ENCODE results near the gene KIDINS220.

The KIDINS220 gene

DNA sequence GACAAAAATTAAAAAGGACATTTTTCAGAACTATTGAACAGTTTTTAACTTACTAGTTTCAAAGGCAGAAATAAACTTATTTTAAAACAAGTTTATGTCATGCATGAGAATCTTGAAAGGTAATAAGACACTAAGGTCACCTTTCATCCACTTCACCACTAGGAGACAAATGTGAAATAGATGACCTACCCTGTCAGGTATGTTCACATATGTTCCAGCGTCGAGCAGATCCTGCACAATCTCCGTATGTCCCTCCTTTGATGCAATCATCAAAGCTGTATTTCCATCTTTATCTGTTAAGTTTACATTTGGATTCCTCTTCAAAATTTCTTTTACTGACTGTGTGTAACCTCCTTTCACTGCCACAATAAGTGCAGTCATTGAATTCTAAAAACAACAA, 34.7 kb downstream of the KIDINS220 start:
- no peak for FAIRE-seq

DNA sequence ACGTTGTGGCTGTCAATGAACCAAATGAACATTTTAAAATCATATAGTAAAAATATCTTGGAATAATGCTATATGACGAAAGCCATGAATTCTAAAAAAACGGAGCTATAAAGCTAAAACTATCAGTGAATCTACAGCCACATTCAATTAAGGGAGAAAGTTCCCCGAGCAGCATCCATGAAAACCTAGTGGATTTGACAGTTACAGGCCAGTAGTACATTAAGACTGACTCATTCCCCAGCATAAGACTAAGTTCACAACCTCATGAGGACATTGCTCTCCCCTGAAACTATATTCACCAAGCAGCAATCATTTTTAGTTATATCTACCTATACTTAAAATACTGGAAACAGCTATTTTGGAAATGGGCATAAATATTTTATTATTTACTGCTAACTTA, 36.6 kb downstream of the KIDINS220 start:
- no peak for FAIRE-seq

DNA sequence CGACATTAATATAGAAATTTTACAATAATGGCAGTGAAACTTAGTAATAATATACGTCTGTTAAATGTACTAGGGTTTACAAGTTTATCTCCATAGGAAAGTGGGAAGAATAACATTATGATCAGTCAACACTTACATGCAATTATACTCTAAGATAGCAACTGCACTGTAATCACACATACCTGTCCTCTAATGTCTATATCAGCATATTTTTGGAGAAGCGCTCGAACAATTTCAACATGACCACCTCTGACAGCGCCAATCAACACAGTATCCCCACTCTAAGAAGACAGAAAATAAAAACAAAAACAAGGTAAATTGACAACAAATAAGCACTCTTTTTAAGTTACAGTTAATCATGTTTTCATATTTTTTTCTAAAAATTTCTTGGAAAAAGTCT, 37.2 kb downstream of the KIDINS220 start:
- FAIRE-seq = no peak

DNA sequence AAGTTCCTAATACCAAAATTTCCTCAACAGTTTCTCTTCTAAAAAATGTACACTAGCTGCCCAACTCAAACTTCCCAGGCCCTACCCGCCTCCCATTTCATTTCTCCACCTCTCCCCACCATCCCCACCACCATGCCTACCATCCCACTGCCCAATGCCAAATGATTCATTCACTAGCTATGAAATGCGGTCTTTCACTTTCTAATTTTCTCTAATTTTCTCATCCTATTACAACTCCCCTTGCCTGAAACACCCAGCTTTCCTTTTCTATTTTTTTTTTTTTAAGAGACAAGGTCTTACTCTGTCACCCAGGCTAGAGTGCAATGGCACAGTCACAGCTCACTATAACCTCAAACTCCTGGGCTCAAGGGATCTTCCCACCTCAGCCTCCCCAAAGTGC, 38.4 kb downstream of the KIDINS220 start:
- no peak for FAIRE-seq

DNA sequence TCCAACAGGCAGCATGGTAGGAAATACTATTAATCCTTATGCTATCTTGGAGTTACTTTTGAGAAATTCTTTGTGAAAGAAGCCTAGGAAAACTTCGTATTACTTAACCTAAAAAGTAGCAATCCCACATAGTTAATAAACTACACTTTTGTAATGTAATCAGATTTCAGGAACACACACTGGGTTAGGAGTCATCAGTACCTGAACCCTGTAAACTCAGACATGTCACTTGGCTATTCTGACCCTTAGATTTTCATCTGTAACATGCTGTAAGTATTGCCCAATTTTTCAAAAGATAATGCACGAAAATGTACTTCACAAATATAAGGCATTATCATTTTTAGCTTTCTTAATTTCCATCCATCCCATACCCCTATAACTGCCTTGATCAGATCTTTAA, 39.0 kb downstream of the KIDINS220 start:
- FAIRE-seq = no peak

DNA sequence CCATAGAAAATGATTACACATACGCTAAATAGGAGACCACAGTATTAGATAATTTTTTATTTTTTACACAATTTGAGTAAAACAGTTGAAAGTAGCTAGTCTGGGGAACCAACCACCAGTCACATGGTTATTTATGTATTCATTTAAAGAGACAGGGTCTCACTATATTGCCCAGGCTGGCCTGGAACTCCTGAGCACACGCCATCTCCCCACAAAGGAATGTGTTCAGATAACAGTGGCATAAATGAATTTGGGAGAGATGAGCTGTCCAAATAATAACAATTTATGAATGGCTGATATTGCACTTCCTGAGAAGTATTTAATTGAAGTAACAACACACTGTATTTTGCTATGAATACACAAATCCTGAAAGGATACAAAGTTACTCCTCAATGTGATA, 39.7 kb downstream of the KIDINS220 start:
- FAIRE-seq = no peak

DNA sequence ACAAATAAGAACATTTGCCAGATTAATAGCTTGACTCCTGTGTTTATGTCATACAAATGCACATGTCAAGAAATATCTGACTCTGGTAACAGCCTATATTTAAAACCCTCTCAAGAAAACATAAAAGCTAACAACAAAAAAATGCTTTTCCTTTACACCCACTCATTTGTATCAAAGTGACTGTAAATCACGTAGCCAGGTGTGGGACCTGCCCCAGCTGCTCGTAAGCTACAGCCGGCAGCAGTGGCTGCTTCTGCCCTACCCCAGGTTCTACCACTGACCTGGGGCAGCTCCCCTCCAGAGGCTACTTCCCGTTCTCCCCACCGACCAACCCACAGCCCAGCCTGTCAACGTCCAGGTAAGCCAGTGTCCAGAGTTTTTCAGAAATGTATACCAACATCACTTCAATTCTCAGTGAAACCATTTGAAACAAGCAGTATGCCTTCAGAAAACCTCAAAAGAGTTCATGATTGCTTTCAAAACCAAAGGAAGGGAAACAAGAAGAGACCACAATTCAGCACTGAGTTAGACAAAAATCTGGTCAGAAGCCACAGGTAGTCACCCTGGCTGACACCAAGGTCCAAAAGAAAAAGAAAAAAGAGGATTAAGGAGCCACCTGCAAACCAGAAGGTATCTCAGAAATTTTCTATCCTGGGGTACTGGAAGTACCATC, 40.4 kb downstream of the KIDINS220 start:
- FAIRE-seq = no peak

DNA sequence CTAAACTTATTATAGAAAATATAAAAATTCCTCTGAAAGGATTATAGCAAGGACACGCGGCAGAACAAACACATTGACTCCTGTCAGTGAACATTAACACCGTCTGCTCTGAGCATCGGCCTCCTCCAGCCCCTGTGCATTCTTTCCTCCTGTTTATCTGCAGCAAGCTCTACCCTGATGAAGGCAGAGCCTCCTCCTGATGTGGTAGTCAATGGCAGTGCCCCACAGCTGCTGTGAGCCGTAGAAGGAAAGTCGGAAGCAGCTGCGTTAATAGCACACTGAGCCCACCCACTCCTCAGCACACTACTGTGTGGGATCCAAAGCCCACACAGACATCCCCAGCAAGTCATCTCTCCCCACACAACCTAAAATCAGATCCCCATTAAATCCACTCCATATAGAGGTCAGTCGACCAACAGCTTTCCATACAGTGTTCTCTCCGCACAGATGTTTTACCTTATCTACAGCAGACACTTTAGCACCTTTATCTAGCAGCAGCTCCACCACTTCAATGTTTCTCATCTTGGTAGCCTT, 41.0 kb downstream of the KIDINS220 start:
- FAIRE-seq = no peak

DNA sequence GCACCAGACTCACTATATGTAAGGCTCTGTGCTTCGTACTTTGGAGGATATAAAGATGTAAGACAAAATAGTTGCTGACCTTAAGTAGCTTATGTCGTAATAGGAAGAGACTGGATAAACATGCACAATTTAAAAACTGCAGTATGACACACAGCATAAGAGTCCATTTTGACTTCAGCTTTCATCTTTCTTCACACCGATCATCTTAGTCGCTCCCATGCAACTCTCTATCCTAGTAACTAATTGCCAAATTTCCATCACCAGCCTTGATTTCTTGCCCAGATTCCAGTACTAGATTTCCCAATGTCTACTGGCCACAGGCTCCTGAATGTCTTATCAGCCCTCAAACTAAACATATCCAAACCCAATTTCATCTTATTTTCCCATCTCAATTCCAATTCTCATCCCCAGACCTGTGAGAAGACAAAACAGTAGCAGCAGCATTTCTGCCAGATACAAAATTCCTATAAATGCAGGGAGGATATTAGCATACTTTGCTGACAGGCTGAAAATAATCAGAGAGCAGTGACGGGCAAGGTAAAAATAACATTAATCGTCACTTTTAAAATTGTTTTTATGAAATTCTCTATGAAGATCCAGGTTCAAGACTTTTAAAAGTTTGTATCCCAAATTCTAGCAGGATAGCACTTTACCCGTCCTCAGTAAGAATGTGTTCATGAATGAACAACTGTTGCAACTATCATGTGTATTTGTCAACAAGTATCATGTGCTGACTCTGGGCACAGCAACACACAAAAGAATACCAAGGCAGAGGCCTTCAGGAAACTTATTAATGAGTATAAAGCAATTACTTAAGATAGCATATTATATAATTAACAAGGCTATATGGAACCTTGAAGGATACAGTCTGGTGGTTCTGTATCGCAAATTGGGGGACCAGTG, 42.2 kb downstream of the KIDINS220 start:
- no peak for FAIRE-seq

DNA sequence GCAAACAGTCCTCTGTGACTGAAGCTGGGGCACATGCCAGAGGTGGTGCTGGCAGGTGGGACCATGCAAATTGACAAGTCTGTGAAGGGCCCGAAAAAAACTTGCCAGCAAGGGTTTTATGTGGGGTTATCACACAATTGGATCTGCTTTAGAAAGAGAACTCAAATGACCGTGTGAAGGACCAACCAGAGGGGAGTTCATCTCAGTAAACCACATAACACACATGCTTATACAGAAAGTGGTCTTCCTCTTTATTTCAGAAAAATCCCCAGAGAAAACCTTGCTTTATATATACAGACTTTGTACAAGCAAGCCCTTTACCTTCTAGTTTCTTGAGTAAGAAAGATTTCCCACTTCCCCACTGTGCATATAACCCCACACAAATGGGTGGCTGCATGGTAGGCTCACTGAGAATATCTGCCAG, 46.7 kb downstream of the KIDINS220 start:
- no peak for FAIRE-seq

DNA sequence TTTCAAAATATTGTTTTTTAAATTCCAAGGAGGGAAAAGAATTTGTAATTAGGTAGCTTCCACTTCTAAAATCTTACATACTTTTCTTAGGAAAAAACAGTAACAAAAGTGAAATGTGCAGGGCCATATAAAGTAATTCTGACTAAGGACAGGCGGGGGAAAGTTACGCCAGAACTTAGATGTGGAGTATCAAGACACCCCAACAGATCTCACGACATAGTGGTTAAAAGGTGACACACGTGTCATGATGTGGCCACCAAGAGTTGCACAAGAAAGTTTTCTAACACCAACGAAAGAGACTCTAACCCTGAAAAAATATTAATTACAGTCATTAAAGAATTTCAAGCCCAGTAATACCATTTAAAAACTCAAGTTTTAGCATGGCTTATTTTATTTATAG, 51.0 kb downstream of the KIDINS220 start:
- no peak for FAIRE-seq

DNA sequence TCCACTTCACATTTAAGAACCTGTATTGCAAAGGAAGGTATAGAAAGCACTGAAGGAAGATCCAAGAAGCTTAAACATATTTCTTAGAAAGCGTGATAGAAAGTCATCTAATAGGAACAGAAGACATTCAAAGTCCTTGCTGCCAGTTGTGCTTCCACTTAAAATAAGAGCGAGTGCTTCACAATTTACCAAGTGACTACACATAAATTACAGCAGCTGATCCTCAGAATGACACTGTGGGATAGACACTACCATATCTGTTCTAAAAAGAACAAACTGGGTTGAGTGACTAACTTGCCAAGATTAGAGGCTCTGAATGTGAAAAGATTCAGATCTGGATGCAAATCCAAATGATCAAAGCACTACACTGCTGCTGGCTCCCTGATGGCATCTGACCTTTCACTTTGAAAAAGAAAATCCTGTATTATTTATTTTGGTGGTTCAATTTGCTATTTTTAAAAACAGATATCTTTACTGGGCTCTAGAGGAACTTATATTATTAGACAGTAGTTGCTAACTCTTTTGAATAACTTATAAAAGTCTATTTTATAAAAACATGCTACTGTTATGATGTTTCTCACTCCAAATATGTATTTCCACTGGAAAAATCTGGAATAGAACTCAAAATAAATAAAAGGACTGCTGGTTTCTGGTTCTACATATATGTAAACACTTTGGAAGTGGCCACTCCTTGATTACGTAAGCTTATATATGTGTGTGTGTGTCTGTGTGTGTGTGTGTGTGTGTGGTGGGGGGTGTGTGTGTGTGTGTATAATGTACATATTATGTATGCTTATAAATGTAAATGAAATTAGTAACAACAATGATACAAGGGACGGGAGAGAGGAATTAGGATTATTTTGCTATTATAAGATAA, 57.4 kb downstream of the KIDINS220 start:
- no peak for FAIRE-seq

DNA sequence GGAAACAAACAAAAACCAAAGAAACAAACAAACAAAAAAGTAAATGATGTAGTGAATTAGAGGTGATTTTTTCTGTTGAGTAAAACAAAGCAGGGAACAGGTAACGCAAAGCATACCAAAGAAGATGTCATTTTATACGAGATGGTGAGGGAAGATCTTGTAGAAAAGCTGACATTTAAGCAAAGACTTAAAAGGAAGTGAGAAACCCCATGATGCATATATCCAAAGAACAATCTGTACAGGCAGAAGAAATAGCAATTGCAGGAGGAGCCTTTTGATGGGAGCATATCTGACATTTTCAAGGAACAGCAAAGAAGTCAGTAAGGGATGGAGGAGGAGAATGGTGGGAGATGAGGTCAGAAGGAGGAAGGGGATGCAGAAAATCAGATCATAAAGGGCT, 63.0 kb downstream of the KIDINS220 start:
- no peak for FAIRE-seq

DNA sequence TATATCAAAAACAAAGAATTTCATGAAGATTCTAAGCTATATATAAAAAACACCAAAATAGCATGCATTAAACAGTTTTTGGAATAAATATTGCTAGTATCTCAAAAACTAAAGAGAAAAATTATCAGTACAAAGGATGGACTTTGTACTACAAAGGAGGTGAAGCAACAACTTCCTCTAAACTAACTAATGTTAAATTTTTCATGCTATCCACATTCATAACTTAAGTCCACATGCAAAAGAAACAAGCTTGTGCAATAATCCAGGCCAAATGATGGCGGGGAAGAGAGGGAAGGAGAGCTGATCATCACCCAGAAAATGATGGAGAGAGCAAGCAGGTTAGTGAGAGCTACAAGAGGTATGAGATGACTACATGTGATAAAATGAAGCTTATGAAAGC, 70.1 kb downstream of the KIDINS220 start:
- FAIRE-seq = no peak

DNA sequence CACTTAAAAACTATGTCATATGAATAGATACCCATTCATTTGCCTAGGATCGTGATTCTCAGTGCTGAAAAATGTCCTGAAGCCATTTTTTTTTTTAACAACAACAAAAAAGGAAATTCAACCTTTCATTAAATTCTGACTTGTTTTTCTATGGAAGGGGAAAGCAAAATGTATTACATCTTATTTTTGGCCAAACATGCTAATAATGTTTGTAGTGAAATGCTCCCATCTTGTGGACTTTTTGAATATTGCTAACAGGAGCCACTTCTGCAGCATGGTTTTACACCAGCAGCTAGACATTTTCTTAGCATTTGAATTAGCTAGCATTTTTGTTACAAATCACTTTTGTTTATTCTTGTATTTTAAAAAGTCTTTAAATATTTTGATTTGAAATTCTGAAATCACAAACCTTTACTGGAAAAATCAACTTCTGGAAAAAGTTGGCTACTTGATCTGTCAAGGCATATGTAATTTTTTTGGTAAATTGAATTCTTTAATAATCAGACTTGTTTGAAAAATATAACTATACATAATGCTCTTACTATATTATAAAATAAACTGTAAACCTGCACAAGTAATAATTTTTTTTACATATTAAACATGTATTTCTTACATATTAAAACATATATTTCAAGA, 75.8 kb downstream of the KIDINS220 start:
- peak; percentile 97 for FAIRE-seq

DNA sequence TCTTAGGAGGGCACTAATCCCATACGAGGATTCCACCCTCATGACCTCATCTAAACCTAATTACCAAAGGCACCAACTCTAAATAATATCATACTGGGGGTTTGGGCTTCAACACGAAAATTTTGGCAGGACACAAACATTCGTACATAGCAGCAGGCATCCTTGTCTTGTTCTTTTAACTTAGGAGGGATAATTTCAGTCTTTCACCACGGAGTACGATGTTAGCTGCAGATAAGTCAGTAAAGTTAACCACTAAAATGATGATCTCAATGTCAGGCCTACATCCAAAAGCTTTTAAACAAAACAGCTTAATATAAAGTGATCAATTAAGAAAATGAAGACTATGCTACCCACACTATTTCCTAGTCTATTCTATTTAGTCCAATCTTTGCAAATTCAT, 80.7 kb downstream of the KIDINS220 start:
- FAIRE-seq = no peak

DNA sequence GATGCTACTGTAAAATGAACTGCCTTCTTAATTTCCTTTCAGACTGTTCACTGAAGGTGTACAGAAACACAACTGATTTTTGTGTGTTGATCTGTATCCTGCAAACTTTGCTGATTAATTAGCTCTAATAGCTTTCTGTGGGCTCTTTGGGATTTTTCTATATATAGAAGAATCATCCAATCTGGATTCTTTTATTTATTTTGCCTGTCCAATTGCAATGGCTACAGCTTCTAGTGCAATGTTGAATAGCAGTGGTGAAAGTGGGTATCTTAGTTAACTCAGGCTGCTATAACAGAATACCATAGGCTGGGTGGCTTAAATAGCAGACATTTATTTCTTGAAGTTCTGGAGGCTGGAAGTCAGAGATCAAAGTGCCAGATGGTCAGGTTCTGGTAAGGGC, 81.2 kb downstream of the KIDINS220 start:
- FAIRE-seq = no peak

DNA sequence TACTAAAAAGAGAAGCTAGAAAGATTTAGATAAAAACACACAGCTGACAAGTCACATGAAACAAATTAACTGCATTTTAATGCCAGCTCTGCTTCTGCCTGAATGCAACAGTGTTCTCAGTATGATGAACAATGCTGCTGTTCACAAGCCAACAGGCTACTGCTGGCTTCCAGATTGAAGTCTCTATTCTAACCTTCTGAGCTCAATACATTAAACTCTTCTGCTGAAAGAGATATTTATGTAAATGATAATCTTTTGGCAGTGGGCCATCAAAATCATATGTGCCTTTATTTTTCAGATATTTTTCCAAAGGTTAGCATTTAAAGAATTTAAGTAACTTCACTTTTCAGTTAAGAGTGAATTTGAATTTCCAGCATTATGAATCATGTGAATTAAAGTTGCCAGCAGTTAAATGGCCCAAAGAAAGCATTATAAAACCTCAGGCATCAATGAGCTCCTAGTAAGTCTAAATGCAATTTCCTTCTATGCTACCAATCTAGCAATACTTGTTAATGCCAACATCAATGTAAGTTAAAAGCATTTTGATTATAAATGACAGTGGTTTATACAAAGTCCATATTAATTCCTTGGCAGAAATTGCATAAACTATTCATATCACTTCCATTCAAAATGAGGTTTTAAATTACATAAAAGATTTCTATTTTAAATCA, 83.2 kb downstream of the KIDINS220 start:
- no peak for FAIRE-seq

DNA sequence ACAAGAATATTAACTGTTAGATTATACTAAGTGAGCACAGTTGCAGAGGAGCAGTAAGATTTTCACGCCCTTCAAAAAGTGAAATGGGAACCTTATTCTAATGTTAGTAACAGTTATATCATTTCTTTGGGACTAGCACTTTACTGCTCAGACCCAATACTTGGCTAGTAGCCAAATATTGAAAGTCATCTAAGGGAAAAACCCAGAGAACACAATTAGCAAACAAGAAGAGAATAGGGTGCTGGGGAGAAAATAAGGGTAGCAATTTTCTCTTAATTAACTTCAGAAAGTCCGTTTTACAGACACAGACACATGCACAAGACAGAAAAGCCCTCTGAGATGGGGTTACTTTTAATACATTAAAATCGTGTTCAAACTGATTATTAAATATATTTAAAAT, 83.8 kb downstream of the KIDINS220 start:
- no peak for FAIRE-seq

DNA sequence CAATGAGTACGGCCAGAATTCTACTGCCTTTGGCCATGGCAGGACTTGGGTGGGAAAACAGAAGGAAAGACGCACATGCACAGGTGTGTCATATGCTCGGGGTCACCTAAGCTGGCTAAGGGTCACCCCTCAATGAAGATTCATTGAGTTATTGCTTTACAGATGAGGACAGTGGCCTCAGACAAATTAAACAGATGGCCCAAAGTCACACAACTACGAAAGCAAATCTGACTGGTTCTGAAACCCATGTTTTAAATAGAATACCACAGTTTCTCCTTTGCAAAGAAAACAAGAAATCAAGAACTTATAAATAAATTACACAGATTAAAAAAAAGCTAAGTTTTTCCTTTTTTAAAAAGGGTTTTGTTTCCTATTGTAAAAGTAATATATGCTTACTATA, 85.0 kb downstream of the KIDINS220 start:
- FAIRE-seq = peak; percentile 62

DNA sequence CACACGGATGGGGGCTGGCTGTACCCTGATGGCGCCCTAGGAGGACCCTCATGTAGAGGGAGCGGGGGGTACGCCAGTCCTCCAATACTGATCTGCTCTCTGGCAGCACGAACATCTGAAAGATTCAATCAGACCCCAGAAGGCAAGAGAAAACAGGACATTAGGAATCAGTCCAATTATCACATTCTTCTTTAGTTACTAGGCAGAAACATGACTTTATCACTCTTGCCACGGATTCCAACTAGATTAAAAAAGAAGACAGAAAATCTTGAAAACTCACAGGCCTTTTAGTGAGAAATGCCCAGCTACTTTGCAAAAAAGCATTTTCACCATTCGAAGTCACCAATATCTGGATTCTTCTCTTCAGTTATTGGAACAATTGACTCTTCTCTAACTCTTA, 87.2 kb downstream of the KIDINS220 start:
- no peak for FAIRE-seq

DNA sequence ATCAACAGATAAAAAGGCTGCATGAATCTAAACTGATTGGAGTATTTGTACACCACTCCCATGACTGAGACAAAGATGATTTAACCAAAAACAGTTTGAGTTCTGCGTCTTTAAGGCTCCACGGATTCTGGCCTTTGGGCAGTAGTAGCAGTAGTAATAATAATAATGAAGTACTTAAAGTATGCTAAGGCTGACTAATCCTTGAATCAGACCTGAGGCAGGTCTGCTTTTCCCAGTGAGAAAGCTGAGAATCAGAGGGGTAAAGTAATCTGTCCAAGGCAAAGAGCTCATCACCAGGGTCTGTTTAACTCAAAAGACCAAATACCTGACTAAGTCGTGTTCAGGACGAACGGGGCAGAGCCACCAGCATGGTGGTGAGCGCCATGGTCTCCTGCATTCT, 94.2 kb downstream of the KIDINS220 start:
- no peak for FAIRE-seq

Measured in TTC549 (cell line).